GM23338 (cell line): ENCODE measurements around the gene SIGLEC6. TPM values are rescaled to one million over a fixed set of nuclear protein-coding genes. Genes with fewer than 3 reads are reported as not detected.

Experiments
- ATAC-seq: fragments of 200-7000 bp; cut with Tn5 transposase; 3 replicates; pipeline ENCODE4 v1.9.1; 2020
- DNase-seq: peaks from one replicate; pipeline ENCODE4 v3.0.0-alpha.2; 2015; ENCODE audit warnings: low spot score
- H2AFZ ChIP-seq: fragments of 200-600 bp; sonication (generic); 2 replicates; pipeline ENCODE4 v1.8.0; 2016; ENCODE audit warnings: antibody characterized with exemption, mild to moderate bottlenecking, moderate library complexity
- H3F3A ChIP-seq: fragments of 200-600 bp; sonication (generic); replicated peaks from 2 replicates; pipeline ENCODE4 v1.8.0; 2017; ENCODE audit warnings: antibody characterized with exemption, mixed run types, low read depth
- H3K27ac ChIP-seq: fragments of 200-600 bp; sonication (generic); 2 replicates; pipeline ENCODE4 v1.6.1; 2016; ENCODE audit warnings: low read depth
- H3K27me3 ChIP-seq: fragments of 200-600 bp; sonication (generic); 2 replicates; pipeline ENCODE4 v1.8.0; 2016; ENCODE audit warnings: mild to moderate bottlenecking, mixed run types, moderate library complexity; ENCODE audit not compliant: insufficient read depth
- H3K36me3 ChIP-seq: fragments of 200-600 bp; sonication (generic); 2 replicates; pipeline ENCODE4 v1.8.0; 2016; ENCODE audit warnings: mild to moderate bottlenecking; ENCODE audit not compliant: insufficient read depth
- H3K4me1 ChIP-seq: fragments of 200-600 bp; sonication (generic); 2 replicates; pipeline ENCODE4 v1.8.0; 2016; ENCODE audit warnings: mild to moderate bottlenecking, moderate library complexity; ENCODE audit not compliant: insufficient read depth
- H3K4me2 ChIP-seq: fragments of 200-600 bp; sonication (generic); 2 replicates; pipeline ENCODE4 v1.7.1; 2017; ENCODE audit warnings: mixed run types
- H3K4me3 ChIP-seq: fragments of 200-600 bp; sonication (generic); 2 replicates; pipeline ENCODE4 v1.6.1; 2016; ENCODE audit warnings: mixed run types
- H3K79me2 ChIP-seq: fragments of 200-600 bp; sonication (generic); replicated peaks from 2 replicates; pipeline ENCODE4 v1.8.0; 2017; ENCODE audit warnings: mild to moderate bottlenecking; ENCODE audit not compliant: insufficient read depth
- H3K9me2 ChIP-seq: fragments of 200-600 bp; sonication (generic); 2 replicates; pipeline ENCODE4 v1.8.0; 2017; ENCODE audit not compliant: insufficient read depth
- H4K20me1 ChIP-seq: fragments of 200-600 bp; sonication (generic); replicated peaks from 2 replicates; pipeline ENCODE4 v1.8.0; 2017; ENCODE audit warnings: mild to moderate bottlenecking; ENCODE audit not compliant: insufficient read depth
- H3K27ac Mint-ChIP-seq: 2 replicates; pipeline ENCODE4 v1.8.0; 2020; ENCODE audit warnings: inconsistent platforms, mild to moderate bottlenecking, moderate library complexity, mixed read lengths
- H3K27me3 Mint-ChIP-seq: 3 replicates; pipeline ENCODE4 v1.8.0; 2022; ENCODE audit warnings: low read depth, mild to moderate bottlenecking, moderate library complexity, mixed read lengths, inconsistent platforms; ENCODE audit not compliant: insufficient read depth, poor library complexity
- H3K36me3 Mint-ChIP-seq: 3 replicates; pipeline ENCODE4 v1.8.0; 2021; ENCODE audit warnings: low read depth, mild to moderate bottlenecking, inconsistent platforms, moderate library complexity, mixed read lengths
- H3K4me1 Mint-ChIP-seq: 3 replicates; pipeline ENCODE4 v1.8.0; 2020; ENCODE audit warnings: mild to moderate bottlenecking, inconsistent platforms, mixed read lengths
- H3K4me3 Mint-ChIP-seq: 3 replicates; pipeline ENCODE4 v1.8.0; 2021; ENCODE audit warnings: moderate library complexity, mild to moderate bottlenecking, inconsistent platforms, mixed read lengths
- H3K9me3 Mint-ChIP-seq: 3 replicates; pipeline ENCODE4 v1.8.0; 2020; ENCODE audit warnings: moderate library complexity, mild to moderate bottlenecking, inconsistent platforms, mixed read lengths
- CREB1 ChIP-seq: fragments of 250-450 bp; sonication (Bioruptor Pico); IDR thresholded peaks from 2 replicates; pipeline ENCODE4 v1.5.0; 2020; ENCODE audit warnings: low read depth, mild to moderate bottlenecking, moderate library complexity
- CTCF ChIP-seq, 2 experiments: fragments of 200-600 bp in 1 of 2; sonication (generic) in 1 of 2; conservative IDR thresholded peaks; 2 replicates each; pipeline versions ENCODE4 v1.5.1 to v1.6.1; 2016 to 2017; ENCODE audit warnings: antibody characterized with exemption in 2 of 2, low read depth in 2 of 2, mild to moderate bottlenecking in 2 of 2, moderate library complexity in 1 of 2
- ETS1 ChIP-seq: IDR thresholded peaks from 2 replicates; pipeline ENCODE4 v1.6.1; 2016; ENCODE audit warnings: antibody characterized with exemption
- EZH2phosphoT487 ChIP-seq: fragments of 200-600 bp; sonication (generic); IDR thresholded peaks from one replicate; pipeline ENCODE4 v1.8.1; 2018; ENCODE audit warnings: antibody characterized with exemption; ENCODE audit not compliant: unreplicated experiment
- NANOG ChIP-seq: IDR thresholded peaks from 2 replicates; pipeline ENCODE4 v1.6.1; 2016; ENCODE audit warnings: antibody characterized with exemption, borderline replicate concordance
- POLR2AphosphoS5 ChIP-seq: IDR thresholded peaks from 2 replicates; pipeline ENCODE4 v1.6.1; 2016; ENCODE audit warnings: antibody characterized with exemption, low read depth
- REST ChIP-seq: IDR thresholded peaks from one replicate; pipeline ENCODE4 v1.6.1; 2018; ENCODE audit warnings: antibody characterized with exemption; ENCODE audit not compliant: unreplicated experiment
- STAT1 ChIP-seq: IDR thresholded peaks from one replicate; pipeline ENCODE4 v1.6.1; 2016; ENCODE audit warnings: antibody characterized with exemption; ENCODE audit not compliant: unreplicated experiment
- ZNF114 ChIP-seq: fragments of 250-450 bp; sonication (Bioruptor Pico); IDR thresholded peaks from 2 replicates; pipeline ENCODE4 v1.5.0; 2020; ENCODE audit warnings: mild to moderate bottlenecking, moderate library complexity
- ZNF331 ChIP-seq: fragments of 250-450 bp; sonication (Bioruptor Pico); IDR thresholded peaks from 2 replicates; pipeline ENCODE4 v1.5.0; 2020; ENCODE audit warnings: low read depth, mild to moderate bottlenecking, moderate library complexity
- polyA plus RNA-seq: library from polyadenylated mRNA; unstranded; fragments of >200 nt; fragmentation: Nextera tagmentation; extraction: Ambion mirVana; gene quantifications from 2 replicates; pipeline ENCODE4 v1.2.1, GENCODE V29; 2016
- total RNA-seq: library from RNA; depleted of rRNA; stranded (reverse); fragments of >200 nt; shearing (Covaris generic); gene quantifications from 2 replicates; pipeline ENCODE4 v1.2.3, GENCODE V29; 2014

SIGLEC6 gene
- total and polyA plus RNA-seq, 2 experiments from 2014 or later: 0.76 TPM; not detected in 1

- TF ChIP-seq CREB1 (no peak), ZNF114 (CRISPR knock-in tag) (no peak), ETS1 (no peak), EZH2phosphoT487 (no peak), POLR2AphosphoS5 (no peak), STAT1 (no peak)
Measured at GRCh38 chr19:51490676-51491075, 40.8 kb downstream of the SIGLEC6 start (continued).

GRCh38 chr19:51489113-51489512, 42.4 kb downstream of the SIGLEC6 start:
- ATAC-seq (no peak), DNase-seq (no peak)
- TF ChIP-seq NANOG (no peak), CTCF (conservative IDR thresholded peaks at IDR 0.05; ENCODE audit: low read depth in 2 of 2) (no peak), ZNF331 (no peak)
- no peaks in the 10 kb centered on the region for H3K9me2 ChIP-seq
- H3K36me3 ChIP-seq: no peaks in the 10 kb centered on the region
- H3K4me3 ChIP-seq: no peak overlapping the region
- Mint-ChIP-seq H3K27ac (no peak overlapping the region), H3K36me3 (peaks cover 45% of the 10 kb centered on the region), H3K27me3 (peaks cover 9% of the 10 kb centered on the region), H3K9me3 (peaks cover 95% of the 10 kb centered on the region), H3K4me3 (no peak overlapping the region), H3K4me1 (no peaks in the 10 kb centered on the region)
- no peaks in the 10 kb centered on the region for H3K4me1 ChIP-seq
- H4K20me1 ChIP-seq: no peaks in the 10 kb centered on the region
- no peaks in the 10 kb centered on the region for H3K79me2 ChIP-seq
- no peak overlapping the region for H3K4me2 ChIP-seq
- H2AFZ ChIP-seq: no peak overlapping the region
- H3F3A ChIP-seq: no peaks in the 10 kb centered on the region
- H3K27me3 ChIP-seq: no peaks in the 10 kb centered on the region
- no peak overlapping the region for H3K27ac ChIP-seq

GRCh38 chr19:51488491-51488890, 43.0 kb downstream of the SIGLEC6 start:
- no peak for ATAC-seq
- peaks cover 11% of the 10 kb centered on the region for H3K27me3 Mint-ChIP-seq

More at GRCh38 chr19:51488491-51488890, 43.0 kb downstream of the SIGLEC6 start:
- no peaks in the 10 kb centered on the region for H3K27me3 ChIP-seq
- H3K4me3 Mint-ChIP-seq: no peak overlapping the region
- peaks cover 95% of the 10 kb centered on the region for H3K9me3 Mint-ChIP-seq
- no peaks in the 10 kb centered on the region for H3K36me3 ChIP-seq
- no peak overlapping the region for H3K4me3 ChIP-seq
- peaks cover 40% of the 10 kb centered on the region for H3K36me3 Mint-ChIP-seq
- no peaks in the 10 kb centered on the region for H3K4me1 ChIP-seq
- no peak for DNase-seq
- no peak overlapping the region for H3K27ac Mint-ChIP-seq
- no peaks in the 10 kb centered on the region for H3F3A ChIP-seq
- H3K9me2 ChIP-seq: no peaks in the 10 kb centered on the region
- no peak overlapping the region for H3K4me2 ChIP-seq
- no peaks in the 10 kb centered on the region for H3K4me1 Mint-ChIP-seq
- H2AFZ ChIP-seq: no peak overlapping the region
- no peak overlapping the region for H3K27ac ChIP-seq
- no peaks in the 10 kb centered on the region for H4K20me1 ChIP-seq
- TF ChIP-seq NANOG (no peak), STAT1 (no peak), REST (no peak), ETS1 (no peak)
- H3K79me2 ChIP-seq: no peaks in the 10 kb centered on the region
